Activated T-helper 9 cell treated with anti-CD3 and anti-CD28 coated beads, Interleukin-2, amount 50 U/mL, for 16 hours (primary cell): ENCODE data around the gene CAMTA1.

Experiments used
- DNase-seq: peaks from one replicate; pipeline ENCODE4 v3.0.0-alpha.2; 2020; ENCODE audit warnings: low read depth

CAMTA1 gene

DNA sequence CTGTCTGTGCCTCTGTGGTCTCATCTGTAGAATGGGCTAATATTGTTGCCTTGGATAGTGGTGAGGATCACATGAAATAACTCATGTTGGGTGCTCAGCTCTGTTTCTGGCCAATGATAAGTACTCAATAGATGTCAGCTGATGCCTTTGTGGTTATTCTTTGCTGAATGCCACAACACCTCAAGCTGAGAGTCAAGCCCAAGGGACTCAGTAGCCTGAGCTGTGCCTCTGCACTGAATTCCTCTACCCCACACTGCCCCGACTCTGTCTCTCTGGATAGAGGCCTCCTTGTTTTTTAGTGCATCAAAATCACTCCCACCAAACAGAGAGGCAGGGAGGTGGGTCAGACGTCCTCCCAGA lies 789.8 kb downstream of the CAMTA1 start:
- no peak for DNase-seq

DNA sequence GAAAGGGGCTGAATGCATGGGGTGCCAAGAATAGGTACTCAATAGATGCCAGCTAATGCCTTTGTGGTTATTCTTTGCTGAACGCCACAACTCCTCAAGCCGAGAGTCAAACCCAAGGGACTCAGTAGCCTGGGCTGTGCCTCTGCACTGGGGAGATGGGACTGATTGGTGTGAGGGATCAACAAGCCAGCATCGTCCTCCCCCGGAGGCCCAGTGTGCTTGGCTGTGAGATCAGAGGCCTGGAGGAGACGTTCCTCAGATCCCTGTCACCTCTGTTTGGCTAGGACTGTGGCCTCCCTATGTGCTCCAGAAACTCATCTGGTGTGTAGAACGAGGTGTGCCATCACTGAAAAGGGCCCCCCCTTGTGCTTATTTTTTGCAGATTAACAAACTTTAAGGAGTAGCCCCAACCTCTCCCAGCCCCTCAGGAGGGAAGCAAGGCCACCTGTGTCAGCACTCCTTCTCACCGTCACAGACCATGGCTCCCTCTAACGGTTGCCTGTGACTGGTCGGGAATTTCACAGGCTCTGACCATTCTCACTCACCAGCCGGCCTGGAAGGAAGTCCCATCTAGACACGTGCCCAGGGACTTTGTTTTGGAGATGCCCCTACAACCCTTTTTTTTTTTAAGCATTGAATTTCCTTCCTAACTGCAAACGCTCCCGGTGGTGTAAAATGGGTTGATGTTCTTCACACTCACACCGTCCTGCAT lies 791.8 kb downstream of the CAMTA1 start:
- no peak for DNase-seq

DNA sequence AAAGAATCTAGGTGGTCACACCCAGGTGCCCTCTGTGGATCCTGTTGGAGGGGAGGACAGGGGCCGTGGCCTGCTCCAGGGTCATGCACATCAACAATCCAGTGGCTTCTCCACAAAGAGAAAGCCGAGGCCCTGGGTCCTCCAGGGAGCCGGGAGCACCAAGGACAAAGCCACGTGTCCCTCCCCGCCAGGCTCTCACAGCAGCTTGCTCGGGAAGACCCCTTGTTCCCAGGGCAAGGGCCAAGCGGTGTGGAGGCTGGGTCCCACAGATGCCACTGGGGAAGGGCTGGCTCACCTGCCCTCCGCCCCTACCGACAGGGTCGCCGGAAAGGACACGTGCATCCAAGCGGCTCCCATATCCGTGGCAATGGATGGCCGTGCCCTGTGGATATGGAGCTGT lies 793.0 kb downstream of the CAMTA1 start:
- no peak for DNase-seq

DNA sequence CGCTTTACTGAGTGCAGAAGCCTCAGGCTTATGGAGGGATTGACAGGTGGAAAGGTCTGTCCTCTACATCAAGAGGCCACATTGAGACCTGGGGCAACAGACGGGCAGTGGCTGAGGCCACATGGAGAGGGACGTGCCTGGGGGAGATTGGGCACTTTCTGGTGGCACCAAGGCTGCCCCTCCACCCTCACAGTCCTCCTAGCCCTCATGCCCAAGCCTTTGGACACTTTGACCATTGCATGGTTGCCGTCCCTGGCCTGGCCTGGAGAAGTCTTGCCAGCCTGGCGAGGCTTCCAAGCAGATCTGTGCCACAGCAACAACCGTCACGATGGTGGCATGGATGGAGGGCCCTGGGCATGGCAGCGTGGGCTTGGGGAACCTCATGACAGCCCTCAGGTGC lies 793.8 kb downstream of the CAMTA1 start:
- no peak for DNase-seq

DNA sequence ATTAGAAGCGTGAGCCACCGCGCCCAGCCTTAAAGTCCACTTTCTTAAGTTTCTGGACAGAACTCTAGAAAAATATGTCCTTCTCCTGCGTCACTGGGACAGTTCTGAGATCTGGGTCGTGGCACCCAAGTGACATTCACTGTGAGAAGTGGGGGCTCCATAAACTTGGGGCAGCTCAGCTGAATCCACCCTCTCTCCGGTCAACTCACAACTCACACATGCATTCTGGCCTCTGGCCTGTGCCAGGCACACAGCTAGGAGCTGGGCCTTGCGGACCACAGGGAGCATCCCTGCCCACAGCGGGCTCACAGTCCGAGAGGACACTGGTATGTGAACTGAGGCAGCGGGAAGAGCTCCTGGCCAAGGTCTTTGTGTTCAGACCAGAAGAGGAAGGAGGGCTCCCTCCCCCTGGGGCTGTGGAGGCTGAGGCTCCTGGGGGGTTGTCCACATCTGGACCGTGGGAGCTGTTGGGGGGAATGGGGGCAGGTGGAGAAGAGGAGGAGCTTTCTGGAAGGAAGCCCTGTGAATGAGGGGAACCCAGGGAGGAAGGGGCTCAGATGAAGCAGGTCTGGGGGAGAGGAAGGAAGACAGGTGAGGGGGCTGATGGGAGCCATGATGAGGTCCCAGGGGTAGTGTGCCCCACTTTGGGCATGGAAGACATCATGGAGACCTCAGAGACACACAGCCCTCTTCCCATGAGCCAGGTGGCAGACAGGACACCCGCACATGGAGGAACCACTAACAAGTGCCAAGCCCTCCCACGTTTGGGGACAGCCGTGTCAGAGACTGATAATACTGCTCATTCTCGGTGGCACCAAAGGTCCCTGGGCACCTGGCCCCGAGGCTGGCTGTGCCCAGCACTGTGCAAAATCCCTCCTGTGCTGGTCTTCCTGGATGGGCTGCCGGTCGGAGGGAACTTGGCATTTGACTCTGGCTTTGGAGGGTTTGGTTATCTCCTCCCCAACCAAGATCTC lies 794.9 kb downstream of the CAMTA1 start:
- DNase-seq, result no peak

DNA sequence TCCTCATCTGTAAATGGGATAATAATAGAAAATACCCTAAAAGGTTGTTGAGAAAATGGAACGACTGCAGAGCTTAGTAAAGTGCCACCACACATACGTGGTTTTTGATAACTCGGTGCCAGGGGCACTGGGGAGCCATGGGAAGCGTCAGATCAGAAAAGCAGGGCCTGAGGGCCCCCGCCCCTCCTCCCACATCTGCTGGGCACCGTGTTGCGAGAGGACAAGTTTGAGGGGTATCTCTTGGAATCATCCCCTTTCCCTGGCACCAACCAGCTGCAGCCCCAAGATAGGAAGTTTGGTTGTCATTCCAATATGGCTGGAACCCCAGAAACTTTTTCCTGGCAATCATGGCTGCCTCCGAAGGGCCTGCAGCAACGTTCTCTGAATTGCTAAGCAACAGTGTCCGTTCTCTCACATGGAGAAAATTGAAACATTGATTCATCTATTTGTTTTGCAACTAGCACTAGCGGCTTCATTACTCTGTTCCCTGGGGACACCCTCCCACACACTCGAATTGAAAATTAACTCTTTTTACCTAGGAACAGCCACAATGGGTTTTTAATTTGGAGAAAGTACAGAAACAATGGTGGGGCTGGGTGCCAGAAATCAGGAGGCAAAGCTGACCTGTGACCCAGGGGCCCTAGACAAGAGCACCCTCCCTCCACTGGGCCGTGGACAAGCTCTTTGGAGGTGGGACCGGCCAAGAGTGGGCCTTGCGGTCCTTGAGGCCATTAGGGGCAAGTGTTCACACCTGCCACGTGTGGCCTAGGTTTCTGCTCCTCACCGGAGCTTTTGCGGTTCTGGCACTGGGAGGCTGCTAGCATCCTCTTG lies 795.9 kb downstream of the CAMTA1 start:
- no peak for DNase-seq

DNA sequence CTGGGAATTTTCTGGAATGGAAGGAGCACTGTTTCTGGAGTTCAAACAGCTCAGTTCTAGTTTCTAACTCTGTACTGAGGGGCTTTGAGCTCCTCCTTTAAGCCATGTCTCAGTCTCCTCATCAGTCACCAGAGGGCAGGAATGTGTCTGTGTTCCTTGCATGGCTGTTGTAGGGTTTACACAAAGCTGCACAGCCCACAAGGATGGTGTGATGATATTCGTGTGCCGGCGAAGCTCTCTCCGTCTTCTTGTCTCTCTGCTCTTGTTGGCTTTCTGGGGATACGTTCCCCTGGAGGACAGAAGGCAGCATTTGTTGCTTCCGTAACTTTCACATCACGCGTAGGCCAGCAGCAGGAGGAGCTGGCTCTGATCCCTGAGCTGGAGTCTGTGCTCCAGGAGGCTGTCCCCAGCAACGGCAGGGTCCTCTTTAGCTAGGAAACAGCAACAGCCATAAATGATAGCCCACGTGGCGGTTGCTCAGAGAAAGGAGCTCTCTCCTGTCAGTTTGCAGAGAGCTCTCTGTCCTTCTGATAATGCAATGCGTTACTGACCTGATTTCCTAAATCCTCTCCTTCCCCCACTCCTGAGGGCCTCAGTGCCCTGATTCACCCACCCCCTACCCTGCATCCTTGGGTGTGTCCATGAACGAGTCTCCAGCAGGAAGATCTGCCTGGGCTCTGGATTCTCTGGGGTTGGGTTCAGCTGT lies 796.7 kb downstream of the CAMTA1 start:
- no peak for DNase-seq

DNA sequence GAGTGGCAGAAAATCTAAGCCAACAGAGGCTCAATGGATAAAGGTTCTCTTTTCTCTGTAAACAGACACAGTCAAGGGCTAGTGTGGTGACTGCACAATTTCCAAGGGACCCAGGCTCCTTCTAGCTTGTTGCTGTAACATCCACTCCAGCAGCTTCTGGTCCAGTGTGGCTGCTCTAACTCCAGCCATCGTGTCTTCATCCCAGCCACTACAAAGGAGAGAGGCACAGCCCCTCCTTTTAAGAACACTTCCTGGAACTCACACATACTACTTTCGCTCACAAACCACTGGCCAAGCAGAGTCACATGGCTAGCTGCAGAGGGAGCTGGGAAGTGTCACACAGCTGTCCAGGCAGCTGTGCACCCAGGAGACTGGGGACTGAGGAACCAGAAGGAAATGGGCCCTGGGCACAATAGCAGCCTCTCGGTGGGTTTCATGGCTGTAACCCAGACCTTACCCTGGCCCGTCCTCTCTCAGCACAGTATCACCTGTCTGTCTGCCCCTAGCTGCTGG lies 797.3 kb downstream of the CAMTA1 start:
- DNase-seq, result no peak

DNA sequence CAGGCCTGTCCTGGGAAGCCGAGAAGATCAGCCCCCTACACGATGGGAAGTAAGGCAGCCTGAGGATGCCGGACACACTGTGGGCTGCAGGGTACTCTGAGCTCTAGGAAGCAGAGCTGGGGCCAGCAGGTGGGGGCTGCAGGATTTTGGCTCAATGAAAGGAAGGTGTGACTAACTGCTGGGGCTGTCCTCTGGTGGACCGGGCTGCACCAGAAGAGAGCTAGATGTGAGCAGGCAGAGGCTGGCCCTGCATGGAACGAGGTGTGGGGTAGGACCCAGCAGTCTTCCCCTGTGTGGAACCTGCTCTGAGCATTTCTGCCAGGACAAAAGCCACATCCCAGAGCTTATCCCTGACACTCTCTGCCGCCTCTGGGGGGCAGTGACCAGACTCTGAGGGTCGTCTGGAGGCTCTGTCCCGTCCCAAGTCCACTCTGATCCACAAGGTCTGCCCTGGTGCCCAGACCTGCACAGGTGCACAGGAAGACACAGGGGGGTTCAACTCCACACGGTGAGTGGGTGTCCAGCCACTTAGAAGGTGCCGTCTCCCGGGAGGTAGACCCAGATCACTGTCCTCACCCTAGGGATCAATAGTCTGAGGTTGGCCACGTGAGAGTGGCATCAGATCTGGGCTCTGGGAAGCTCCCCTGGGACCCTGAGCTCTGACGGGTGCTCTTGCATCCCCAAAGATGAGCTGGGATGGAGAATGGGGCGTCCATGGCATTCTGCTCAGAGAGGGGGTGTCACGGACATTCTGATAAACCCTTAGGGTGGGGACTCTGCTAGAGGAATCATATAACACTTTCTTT lies 798.2 kb downstream of the CAMTA1 start:
- no peak for DNase-seq

DNA sequence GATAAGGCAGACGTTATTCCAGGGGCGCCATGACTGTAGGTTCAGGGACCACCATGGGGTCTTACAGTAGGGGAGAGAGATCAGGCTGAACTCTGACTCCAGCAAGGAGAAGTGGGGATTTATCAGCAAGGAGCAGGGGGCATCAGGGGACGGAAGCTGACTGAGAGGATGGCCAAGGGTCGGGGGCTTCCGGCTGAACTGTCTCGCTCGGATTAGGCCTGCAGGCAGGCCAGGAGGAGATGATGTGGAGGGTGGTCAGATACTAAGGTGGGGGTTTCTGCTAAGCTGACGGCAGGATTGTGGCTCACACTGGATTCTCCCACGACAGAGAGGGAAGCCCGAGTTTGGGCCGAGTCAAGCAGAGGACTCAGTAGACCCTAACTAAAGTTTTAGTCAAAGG lies 798.9 kb downstream of the CAMTA1 start:
- DNase-seq, result no peak

DNA sequence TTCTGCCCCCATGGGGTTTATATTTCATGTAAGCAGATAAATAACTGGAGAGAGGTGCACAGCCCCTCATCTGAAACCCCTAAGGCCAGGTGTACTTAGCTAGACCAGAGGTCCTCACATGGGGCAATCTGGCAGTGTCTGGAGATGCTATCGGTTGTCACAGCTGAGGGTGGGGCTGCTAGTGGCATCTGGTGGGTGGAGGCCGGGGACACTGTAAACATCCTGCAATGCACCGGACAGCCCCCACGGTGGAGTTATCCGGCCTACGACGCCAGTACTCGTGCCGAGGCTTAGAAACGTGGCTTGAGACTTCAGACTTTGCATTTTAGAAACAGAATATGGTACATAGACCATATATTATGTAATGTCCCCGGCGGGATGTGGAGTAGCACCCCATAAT lies 799.4 kb downstream of the CAMTA1 start:
- DNase-seq, result no peak

DNA sequence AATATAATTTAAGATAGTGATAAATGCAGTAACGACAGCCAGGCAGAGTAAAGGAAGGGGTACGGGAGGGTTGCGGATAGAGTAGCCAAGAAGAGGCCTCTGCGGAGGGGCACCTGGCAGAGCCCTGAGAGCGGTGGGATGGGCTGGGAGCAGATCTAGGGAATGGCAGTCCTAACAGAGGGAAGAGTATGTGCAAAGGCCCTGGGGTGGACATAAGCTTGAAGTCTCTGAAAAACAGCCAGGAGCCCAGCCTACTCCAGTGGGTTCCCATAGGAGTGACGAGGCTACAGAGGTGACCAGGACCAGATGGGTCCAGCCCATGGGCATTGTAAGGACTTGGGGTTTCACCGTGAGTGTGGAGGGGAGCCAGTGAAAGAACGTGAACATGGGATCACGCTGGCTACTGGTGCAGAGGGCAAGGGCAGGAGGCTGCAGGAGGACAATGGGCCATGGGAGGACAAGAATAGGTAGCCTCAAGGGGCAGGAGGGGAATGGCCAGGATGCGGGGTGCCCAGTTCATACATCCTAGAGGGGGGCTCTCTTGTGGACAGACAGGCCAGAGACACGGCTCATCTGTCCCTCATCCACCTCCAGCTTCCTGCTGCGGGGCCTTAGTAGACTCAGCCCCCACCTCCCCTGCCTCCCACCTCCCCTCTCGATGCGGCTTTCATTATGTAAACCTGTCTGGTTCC lies 800.1 kb downstream of the CAMTA1 start:
- DNase-seq, result no peak

DNA sequence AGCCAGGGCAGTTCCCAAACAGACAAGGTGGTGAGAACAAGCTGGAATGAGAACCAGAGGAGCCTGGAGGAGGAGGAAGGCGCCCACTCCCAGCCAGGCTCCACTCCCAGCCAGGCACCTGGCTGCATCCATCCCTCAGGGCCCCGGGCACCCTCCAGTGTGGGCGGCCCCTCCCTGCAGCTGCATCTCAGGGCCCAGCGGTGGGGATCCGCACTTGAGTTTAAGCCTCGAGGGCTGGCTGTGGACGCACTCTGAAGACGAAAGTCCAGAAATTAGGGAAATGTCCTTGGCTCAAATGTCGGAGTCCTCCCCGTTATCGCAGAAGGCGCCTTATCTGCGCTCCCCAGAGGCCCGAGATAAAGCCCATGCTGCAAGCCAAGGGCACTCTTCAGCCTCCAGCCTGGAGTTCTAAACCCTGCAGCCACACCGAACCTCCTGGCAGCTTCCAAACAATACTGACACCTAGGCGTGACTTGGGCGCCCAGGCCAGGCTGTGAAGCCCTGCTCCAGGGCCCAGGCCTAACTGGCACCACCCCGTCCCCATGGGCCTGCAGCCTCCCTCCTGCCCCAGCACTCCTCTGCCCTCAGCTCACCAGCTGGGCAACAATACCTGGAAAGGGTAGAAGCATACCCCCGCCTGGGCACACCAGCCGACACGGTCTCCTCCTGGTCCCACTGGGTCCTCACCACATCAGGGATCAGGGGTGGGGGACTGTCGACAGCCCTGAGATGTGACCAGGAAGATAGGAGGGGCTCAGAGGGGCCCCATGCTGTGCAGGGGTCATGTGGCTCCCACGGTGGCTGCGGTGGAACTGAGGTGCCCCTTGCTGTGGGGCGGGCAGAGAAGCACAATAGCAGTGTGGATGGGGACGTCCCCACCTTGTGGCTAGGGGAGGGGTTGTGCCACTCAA lies 801.0 kb downstream of the CAMTA1 start:
- no peak for DNase-seq

DNA sequence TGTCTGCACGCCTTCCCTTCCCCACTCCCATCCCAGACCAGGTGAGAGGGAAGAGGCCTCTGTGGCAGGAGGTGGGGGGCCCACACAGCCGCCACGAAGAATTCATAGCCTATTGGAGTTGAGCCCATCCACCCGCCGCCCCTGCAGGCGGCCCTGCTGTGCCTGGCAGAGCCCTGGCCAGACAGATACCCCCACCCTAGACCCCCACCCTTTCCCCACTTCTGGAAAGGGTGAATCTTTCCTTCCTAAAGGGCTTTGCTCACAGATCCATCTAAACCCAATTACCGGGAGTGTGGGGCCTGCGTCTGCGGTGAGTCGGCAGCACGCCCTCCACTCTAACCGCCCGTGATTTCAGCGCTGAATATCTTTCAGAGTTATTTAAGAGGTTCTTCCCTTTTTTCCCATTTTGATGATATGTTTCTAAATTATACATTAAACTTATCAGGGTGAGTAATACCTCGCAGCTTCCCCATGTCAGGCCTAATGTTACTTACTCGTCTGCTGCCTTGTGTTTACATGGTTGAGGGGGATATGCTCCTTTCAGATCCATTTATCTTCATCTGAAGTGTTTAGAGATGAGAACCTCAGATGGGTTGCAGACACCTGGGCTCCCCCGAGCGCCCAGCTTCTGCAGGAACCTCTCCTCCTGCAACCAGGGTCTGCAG lies 802.0 kb downstream of the CAMTA1 start:
- no peak for DNase-seq

DNA sequence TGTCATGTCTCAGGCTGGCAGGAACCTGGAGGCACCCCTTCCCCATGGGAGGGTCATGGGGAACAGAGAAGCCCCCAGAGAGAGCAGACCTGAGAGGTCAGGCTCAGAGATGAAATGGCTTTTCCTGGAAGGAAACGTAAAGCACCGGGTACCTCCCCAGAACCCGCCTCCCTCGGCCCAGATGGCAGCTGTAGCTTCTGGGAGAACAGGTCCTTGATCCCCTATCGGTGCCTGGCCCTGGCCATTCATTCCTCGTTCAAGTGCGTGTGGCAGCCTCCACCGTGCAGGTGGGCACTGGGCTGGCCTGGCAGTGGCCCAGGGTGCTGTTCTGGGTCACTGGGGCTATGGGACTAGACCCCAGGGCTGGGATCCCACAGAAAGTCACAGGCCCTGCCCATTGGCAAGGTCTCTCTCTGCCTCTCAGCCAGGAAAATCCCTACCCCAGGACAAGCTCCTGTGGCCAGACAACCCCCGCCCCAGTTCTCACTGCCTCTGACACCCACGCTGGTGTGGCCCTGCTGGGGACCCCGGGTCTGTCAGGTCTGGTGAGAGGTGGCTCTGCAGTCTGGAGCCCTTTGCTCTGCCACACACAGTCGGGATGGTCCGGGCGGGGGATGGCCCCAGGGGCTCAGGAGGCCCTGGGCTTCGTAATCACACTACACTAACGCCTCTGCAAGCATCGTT lies 802.7 kb downstream of the CAMTA1 start:
- no peak for DNase-seq

DNA sequence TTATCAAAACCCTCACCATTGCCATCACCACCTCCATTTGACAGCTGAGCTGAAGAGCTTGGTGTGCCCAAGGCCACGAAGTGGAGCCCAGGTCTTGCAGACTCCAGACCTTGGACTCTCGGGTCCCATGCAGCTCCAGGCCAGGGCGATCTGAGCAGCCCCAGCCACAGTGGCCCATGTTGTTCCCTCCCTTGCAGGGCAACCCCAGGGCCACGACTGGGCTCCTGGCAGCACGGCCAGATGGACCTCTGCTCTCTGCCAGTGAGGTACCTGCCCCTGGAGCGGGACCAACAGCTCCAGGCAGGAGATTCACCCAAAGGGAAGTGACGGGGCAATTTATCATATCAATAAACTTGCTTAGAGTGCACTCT lies 803.2 kb downstream of the CAMTA1 start:
- DNase-seq, result no peak

DNA sequence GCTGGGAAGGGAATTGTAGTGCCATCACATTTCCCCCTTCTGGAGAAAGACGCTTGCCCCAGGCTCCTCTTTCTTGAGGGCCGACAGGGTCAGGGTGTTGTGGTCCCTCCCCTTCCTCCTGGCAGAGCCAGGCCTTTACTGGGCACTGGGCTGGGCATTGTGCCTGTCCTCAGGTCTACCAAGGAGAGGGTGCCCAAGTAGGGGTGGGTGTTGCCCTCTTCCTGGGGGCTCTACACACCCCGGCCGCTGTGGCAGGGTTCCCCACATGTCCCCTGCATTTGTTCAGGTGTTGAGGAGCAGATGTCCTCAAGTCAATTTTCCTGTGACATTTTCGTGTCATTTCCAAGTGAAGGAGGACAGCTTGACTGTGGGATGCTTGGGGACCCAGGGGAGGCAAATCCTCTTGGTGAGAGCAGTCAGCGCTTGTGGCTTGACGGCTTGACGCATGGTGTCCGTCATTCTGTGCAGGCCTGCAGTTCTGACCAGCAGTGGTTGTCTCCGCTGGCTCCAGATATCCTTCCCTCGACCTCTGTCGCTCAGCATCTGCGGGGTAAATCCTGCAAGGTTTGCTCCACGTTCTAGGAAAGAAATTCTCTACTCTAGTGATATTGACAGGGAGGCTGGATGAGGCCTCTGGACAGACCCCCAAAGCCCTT lies 804.0 kb downstream of the CAMTA1 start:
- no peak for DNase-seq
